GM21717 (cell line): ENCODE measurements around the gene FAM32A.

Experiments used
- ATAC-seq: cut with Tn5 transposase; IDR thresholded peaks from one replicate; pipeline ENCODE4 v1.9.1; 2021; ENCODE audit warnings: mild to moderate bottlenecking, moderate library complexity; ENCODE audit not compliant: unreplicated experiment

FAM32A gene

DNA sequence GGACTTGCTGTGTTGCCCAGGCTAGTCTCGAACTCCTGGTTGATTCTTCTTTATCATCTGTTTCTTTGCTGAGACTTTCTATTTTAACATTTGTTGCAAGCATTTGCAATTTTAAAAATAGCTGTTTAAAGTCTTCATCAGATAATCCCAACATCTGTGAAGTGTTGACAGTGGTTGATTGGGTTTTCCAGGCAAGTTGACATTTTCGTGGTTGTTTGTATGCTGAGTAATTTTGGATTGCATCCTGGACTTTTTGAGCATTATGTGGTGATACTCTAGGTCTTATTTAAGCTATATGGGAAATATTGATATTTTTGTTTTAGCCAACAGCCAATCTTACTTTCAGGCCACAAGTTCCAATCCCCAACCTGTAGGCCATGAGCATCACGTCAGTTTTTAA lies 37.6 kb downstream of the FAM32A start:
- no peak for ATAC-seq

- no peak for ATAC-seq
Observed at GRCh38 chr19:16223746-16224145, 38.5 kb downstream of the FAM32A start.

DNA sequence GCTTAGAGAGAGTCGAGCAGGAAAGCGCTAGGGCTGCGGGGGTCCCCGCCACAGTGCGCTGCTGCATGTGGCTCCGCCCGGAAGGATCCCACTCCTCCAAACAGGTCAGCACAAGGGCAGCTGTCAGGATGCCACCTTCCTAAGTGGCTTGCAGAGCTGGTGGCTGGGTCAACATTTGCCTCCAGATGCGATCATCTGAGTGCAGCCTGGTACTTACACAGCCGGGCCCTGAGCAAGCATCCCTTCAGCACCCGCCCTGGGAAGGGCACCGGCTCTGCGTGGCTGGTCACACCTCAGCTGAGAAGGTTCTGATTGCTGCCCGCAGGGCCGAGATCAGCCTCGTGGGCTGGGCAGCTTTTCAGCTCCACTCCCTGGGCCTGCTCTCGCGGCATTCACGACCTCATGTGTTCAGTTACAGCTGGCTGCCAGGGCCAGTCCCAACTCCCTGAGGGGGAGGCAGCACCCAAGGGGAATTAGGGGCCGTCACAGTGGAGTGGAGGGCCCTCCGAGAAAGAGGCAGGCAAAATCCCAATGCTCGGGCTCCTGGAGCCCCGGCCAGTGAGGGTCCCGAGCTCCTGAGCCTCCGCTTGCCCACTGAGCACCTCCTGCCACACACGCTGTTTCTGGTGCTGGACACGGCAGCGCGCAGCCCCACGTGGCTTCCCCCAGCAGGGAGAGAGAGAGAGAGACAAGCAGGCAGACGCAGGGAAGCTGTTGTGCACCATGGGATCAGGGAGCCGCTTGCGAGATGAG lies 39.3 kb downstream of the FAM32A start:
- no peak for ATAC-seq

GRCh38 chr19:16225279-16226183 lies 40.3 kb downstream of the FAM32A start:
- no peak for ATAC-seq

DNA sequence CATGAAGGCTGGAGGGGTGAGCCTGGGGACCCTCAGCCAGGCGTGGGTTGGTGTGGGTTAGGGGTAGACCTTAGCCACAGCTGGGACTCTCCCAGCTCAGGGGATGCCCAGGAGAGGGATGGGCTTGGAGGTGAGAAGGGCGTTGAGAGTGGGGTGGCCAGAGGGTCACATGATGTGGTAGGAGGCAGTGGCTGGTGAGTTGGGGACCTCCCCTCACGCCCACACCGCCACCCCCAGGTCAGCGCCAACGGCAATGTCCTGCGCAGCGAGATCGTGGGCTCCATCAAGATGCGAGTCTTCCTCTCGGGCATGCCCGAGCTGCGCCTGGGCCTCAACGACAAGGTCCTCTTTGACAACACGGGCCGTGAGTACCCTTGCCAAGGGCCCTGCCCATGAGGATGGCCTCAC lies 41.0 kb downstream of the FAM32A start:
- no peak for ATAC-seq

DNA sequence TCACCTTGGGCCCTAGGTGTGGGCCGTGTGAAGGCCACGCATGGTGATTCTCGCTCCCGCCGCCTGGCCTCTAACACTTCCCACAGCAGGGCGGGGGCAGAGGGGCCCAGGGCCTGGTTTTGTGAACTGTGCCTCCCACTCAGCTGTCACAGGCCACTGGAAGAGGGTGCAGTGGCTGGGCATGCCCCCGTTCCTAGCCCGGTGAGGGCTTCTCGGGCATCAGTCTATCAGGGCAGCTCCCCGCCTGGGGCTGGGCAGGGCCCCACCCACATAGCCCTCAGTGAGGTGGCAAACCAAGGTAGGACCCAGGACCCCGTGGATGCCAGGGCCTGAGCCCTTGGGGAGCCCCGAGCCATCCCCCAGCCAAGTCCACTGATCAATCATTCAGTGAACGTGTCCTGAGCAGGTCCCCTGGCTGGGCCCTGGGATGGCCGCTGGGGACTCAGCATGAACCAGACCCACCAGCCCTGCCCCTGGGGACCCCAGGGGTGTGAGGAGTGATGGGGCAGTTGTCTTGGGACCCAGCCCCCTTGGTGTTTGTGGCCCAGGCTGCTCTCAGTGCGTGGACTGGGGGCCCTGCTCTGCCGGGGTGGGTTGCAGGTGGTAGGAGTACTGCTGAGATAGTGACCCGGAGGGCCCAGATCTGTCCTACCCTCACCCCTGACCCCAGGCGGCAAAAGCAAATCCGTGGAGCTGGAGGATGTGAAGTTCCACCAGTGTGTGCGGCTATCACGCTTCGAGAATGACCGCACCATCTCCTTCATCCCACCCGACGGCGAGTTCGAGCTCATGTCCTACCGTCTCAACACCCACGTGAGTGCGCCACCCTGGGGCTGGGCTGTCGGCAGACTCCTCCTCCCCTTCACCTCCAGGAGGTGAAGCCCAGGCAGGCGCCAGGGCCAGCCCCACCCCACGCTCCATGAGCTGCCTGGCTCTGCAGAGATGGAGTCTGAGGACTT lies 41.9 kb downstream of the FAM32A start:
- no peak for ATAC-seq

GRCh38 chr19:16227837-16228636 lies 42.8 kb downstream of the FAM32A start:
- no peak for ATAC-seq

- ATAC-seq: no peak
Observed at GRCh38 chr19:16228637-16229321, 43.6 kb downstream of the FAM32A start.

DNA sequence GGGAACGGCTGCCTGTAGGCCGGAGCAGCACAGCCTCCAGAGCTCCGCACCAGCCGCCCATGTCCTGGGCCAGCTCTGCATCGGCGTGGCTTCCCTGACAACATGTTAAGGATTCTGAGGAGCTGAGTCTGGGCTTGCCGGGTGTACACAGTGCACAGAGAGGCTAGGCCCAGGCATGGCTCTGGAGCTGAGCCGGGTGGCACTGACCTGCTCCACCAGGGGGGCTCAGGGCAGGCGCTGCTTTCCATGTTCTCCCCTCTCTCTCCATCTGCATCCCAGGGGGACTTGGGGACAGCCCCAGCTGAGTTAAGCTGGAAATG lies 44.1 kb downstream of the FAM32A start:
- no peak for ATAC-seq

- no peak for ATAC-seq
Observed at GRCh38 chr19:16232127-16232526, 46.9 kb downstream of the FAM32A start.

DNA sequence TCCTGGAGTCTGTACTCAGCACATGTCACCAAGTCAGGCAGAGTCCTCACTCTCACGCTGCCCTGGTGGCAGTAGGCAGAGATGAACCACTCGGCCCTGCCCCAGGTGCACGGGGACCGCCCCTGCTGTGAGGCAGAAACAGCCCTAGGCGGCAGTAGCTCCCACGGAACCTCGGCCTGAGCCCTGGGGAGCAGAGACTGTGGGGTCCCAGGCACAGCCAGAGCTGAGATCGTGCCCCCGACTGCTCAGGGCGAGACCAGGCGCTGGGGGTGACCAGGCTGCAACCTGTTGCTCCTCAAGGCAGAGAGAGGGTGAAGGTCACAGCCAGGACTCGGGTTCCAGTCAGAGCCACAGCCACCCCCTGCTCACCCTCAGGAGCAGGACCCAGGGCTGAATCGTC lies 47.4 kb downstream of the FAM32A start:
- ATAC-seq: no peak

GRCh38 chr19:16233081-16233776 lies 48.0 kb downstream of the FAM32A start:
- no peak for ATAC-seq

DNA sequence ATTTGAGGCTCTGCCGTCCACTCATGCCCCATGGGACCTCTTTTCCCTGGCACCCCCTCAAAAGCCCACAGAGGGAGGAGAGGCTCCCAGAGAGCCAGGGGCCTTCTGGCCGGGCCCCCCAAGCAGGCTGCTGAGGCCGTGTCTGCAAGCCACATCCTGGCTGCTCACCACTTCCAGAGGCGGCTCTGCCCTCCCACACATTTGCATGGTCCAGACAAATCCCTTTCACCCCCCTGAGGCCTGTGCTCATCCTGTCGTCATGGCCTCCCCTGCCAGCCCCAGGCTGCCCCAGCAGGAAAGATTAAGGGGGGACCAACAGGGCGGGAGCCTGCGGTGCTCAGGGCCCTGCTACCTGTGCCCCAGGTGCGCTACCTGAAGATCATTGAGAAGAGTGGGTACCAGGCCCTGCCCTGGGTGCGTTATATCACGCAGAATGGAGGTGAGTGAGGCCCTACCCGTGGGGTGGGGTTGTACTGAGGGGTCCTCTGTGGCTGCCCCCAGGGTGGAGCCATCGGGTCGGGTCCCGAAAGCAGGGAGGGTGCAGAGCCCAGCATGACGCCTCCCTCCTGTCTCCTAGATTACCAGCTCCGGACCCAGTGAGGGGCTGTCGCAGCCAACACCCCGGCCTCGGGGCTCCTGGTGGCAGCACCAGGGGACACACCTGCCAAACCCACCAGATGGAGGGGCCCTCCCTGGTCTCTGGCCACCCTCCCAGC lies 48.8 kb downstream of the FAM32A start:
- no peak for ATAC-seq

- no peak for ATAC-seq
Observed at GRCh38 chr19:16234552-16235445, 49.6 kb downstream of the FAM32A start.

DNA sequence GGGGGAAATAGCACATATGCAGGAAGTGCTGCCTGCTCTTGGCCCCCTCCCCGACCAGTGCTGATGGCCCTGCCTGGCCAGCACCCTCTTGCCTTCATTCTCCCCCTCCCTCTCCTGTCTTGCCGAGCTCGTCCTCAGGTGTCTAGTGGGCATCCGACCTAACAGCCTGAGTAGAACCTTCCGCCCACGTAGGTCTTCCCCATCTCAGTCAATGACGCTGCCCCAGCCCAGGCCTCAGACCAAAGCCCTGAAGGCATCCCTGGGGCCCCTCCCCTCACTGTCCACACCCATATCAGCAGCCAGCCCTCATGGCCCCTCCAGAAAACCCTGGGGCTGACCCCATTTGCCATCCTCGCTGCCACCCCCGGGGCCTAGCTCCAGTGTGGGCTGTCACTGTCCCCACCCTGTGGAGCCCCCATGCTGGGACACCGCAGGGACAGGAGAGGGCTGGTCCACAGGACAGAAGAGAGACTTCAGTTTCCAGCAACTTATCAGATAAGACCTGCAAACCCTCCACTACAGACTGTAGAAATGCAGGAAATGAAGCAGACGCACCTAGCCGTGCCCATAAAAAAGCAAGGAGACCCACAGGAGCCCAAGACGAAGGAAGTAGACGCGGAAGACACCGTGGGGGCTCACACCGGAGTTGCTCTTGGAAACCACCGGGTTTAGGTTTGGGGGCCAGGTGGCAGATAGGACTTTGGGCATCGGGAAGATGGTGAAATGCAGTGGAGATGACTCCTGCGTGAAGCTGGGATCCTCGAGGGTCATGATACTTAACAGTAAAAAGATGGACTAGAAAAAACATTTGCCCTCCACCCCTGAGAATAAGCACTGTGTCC lies 50.8 kb downstream of the FAM32A start:
- ATAC-seq: no peak
